ENCODE measurements around the gene SDC1. TPM values are rescaled to one million over a fixed set of nuclear protein-coding genes. Genes with fewer than 3 reads are reported as not detected.
"Not testable (repeated sequence)": the region's sequence is repeated elsewhere in the genome, so short reads cannot be mapped to it uniquely, and the experiment has no call there.

Gene SDC1, protein sequence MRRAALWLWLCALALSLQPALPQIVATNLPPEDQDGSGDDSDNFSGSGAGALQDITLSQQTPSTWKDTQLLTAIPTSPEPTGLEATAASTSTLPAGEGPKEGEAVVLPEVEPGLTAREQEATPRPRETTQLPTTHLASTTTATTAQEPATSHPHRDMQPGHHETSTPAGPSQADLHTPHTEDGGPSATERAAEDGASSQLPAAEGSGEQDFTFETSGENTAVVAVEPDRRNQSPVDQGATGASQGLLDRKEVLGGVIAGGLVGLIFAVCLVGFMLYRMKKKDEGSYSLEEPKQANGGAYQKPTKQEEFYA
- 10 to 100 TPM; 36.9 to 89.9 (median 58.3) TPM for polyA plus RNA-seq
- long read RNA-seq, donor 1: 0 reads
- long read RNA-seq, donor 2, partial matches to known transcripts: 0 of 6 reads
- long read RNA-seq, donor 2, other reads (novel, unspliced or antisense): 0 of 6 reads
- long read RNA-seq, donor 3, partial matches to known transcripts: 0 of 6 reads
- long read RNA-seq, donor 3, other reads (novel, unspliced or antisense): 0 of 6 reads
- long read RNA-seq, donor 4: 0 reads
- long read RNA-seq, donor 5, partial matches to known transcripts: 0 of 4 reads
- long read RNA-seq, donor 5, other reads (novel, unspliced or antisense): 0 of 4 reads
- long read RNA-seq, donor 6, transcript SDC1-201 (5 exons, 3,147 nt): major isoform, 9 of 72 reads
- long read RNA-seq, donor 6, partial matches to known transcripts: 59 of 72 reads
- long read RNA-seq, donor 6, other reads (novel, unspliced or antisense): 0 of 72 reads
- long read RNA-seq, donor 7: 0 reads
- long read RNA-seq, donor 8, partial matches to known transcripts: 0 of 4 reads
- long read RNA-seq, donor 8, other reads (novel, unspliced or antisense): 0 of 4 reads
- long read RNA-seq, donor 9, partial matches to known transcripts: 0 of 2 reads
- long read RNA-seq, donor 9, other reads (novel, unspliced or antisense): 0 of 2 reads
- long read RNA-seq, donor 10, partial matches to known transcripts: 8 of 15 reads
- long read RNA-seq, donor 10, other reads (novel, unspliced or antisense): 0 of 15 reads

DNA sequence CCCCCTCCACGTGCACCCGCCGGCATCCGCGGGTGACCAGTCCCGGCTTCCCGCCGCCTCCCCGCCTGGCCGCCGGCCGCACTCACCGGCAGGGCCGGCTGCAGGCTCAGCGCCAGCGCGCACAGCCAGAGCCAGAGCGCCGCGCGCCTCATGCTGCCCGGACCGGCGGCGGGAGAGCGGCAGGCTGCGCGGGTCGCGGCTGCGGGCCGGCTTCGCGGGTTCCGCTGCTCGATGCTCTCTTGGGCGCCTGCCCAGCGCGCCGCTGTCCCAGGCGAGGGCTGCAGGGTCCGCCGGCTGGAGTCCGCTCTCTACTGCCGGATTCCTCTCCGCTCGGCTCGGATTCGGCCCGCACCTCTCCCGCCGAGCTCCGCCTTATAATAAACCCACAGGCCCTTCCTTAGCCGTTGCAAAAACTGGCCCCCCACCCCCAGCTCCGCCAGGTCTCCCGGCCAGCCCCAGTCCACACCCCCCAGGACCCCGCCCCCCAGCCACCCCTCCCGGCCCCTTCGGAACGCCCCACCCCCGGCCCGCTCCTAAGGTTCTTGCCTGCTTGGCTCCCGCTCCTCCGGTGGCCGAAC, at the start of gene SDC1:
Gene SDC1 (minus strand): TSS at position 415 of the 578 bp plus-strand sequence. CDS start 263 bp downstream, at position 152.
- H3K4me3 ChIP-seq (ENCODE audit: low read depth in 1 of 3, low read length in 3 of 3): peak within 1 kb of the TSS; percentile 62 to 85 (median 65)
- H3K36me3 ChIP-seq (ENCODE audit: control insufficient read depth in 3 of 3, insufficient read depth in 2 of 3, low read depth in 1 of 3, low read length in 3 of 3): peaks cover 0 to 19% (median 0%) of the 10 kb centered on the region in 3 donors
- DNase-seq (peak; percentile 81 to 83), FAIRE-seq (no peak)
- peaks cover 0 to 37% (median 5%) of the 10 kb centered on the region in 3 donors for H3K4me1 ChIP-seq (ENCODE audit: control insufficient read depth in 3 of 3, insufficient read depth in 2 of 3, low read depth in 1 of 3, low read length in 2 of 3)
- H3K27ac ChIP-seq (ENCODE audit: low read depth in 1 of 3, low read length in 2 of 3): peak within 1 kb of the TSS; percentile 96 to 97 (median 97)
- no peaks in the 10 kb centered on the region for H3K27me3 ChIP-seq (ENCODE audit: control insufficient read depth in 3 of 3, insufficient read depth in 3 of 3, low read length in 3 of 3)
- H3K9me3 ChIP-seq (ENCODE audit: control insufficient read depth in 2 of 2, insufficient read depth in 1 of 2, low read depth in 1 of 2, low read length in 1 of 2): no peaks in the 10 kb centered on the region
- WGBS, 3 donors: 0 to 1% (median 1%) methylated on average over 27 to 65 of the region's 65 CpGs

DNA sequence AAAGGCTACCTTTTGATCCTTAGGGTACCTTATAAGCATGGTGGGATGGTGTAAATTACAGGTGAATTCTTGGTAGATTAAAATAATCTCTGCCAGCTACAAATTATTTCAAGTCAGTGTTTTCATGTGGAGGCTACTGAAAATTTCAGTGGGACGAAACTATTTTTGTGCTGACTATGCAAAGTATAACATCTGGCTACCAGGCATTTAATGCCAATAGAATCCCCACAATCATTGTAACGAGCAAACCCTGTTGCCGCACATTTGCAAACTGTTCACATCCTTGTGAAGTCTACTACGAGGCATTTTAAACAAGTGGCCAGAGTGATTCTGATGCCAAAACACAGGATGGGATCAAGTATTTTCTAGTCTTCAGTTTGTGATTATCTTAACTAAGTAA, 48.1 kb upstream of the SDC1 start:
- no peak for FAIRE-seq
- DNase-seq: no peak
- H3K9me3 ChIP-seq (ENCODE audit: control insufficient read depth in 2 of 2, insufficient read depth in 1 of 2, low read depth in 1 of 2, low read length in 1 of 2): no peaks in the 10 kb centered on the region
- no peaks in the 10 kb centered on the region for H3K4me1 ChIP-seq (ENCODE audit: control insufficient read depth in 3 of 3, insufficient read depth in 2 of 3, low read depth in 1 of 3, low read length in 2 of 3)
- H3K27me3 ChIP-seq (ENCODE audit: control insufficient read depth in 3 of 3, insufficient read depth in 3 of 3, low read length in 3 of 3): no peaks in the 10 kb centered on the region
- peaks cover 0 to 14% (median 3%) of the 10 kb centered on the region in 3 donors for H3K36me3 ChIP-seq (ENCODE audit: control insufficient read depth in 3 of 3, insufficient read depth in 2 of 3, low read depth in 1 of 3, low read length in 3 of 3)
- H3K4me3 ChIP-seq (ENCODE audit: low read depth in 1 of 3, low read length in 3 of 3): no peak overlapping the region
- H3K27ac ChIP-seq (ENCODE audit: low read depth in 1 of 3, low read length in 2 of 3): no peak overlapping the region
- WGBS, 3 donors: 89 to 96% (median 94%) methylated on average over 4 of the region's 4 CpGs

DNA sequence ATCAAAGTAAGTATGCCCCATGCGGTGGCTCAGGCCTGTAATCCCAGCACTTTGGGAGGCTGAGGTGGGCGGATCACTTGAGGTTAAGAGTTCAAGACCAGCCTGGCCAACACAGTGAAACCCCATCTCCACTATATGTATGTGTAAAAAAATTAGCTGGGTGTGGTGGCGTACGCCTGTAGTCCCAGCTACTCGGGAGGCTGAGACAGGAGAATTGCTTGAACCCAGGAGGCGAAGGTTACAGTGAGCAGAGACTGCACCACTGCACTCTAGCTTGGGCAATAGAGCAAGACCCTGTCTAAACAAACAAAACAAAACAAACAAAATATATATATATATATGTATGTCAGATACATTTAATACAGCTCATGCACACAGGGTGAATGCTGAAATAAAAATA, 43.4 kb upstream of the SDC1 start:
- peaks cover 0 to 17% (median 3%) of the 10 kb centered on the region in 3 donors for H3K36me3 ChIP-seq (ENCODE audit: control insufficient read depth in 3 of 3, insufficient read depth in 2 of 3, low read depth in 1 of 3, low read length in 3 of 3)
- H3K27me3 ChIP-seq (ENCODE audit: control insufficient read depth in 3 of 3, insufficient read depth in 3 of 3, low read length in 3 of 3); DNase-seq; H3K4me1 ChIP-seq (ENCODE audit: control insufficient read depth in 3 of 3, insufficient read depth in 2 of 3, low read depth in 1 of 3, low read length in 2 of 3); FAIRE-seq; H3K9me3 ChIP-seq (ENCODE audit: control insufficient read depth in 2 of 2, insufficient read depth in 1 of 2, low read depth in 1 of 2, low read length in 1 of 2); H3K4me3 ChIP-seq (ENCODE audit: low read depth in 1 of 3, low read length in 3 of 3); H3K27ac ChIP-seq (ENCODE audit: low read depth in 1 of 3, low read length in 2 of 3): not testable (repeated sequence)
- WGBS, 3 donors: 92 to 96% (median 92%) methylated on average over 6 of the region's 6 CpGs

DNA sequence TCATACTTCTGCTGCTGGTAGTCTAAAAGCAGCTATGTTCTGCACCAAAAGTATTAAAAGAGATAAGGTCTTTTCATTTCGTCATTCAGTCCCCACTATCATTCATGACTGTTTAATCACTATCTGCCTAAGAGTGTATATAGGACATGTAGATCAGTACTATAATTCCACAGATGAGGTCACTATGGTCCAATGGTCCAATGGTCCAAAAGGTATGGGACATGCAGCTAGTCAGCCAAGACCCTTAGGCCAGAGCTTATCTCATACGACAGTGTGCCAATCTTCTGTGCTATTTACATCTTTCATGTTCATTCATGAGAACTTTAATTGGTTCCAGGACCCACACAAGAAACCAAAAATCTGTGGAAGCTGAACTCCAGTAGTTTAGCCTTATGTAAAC, 42.6 kb upstream of the SDC1 start:
- FAIRE-seq: no peak
- WGBS, 3 donors: 57 to 90% (median 87%) methylated on average over 2 of the region's 2 CpGs
- H3K27ac ChIP-seq (ENCODE audit: low read depth in 1 of 3, low read length in 2 of 3): no peak overlapping the region

DNA sequence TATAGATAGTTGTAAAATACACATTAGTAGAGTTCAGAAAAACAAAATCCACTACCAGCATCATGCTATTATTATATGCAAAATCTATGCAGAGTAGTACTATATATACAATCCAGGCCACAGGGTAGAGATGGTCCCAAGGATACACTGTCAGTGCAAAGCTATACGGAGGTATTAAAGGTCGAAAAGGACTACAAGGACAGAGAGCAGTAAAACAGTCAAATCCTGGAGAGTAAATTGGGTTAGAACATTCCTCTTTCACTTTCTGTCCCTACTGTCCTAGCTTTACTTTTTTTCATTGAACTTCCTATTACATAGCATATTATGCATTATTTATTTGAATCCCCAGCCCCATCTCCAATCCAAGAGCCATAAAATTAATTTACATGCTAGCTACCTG, 39.7 kb upstream of the SDC1 start:
- DNase-seq: peak; percentile 41 to 47
- H3K27ac ChIP-seq (ENCODE audit: low read depth in 1 of 3, low read length in 2 of 3): no peak overlapping the region

More for the DNA sequence above, 42.6 kb upstream of the SDC1 start:
- Histone ChIP-seq H3K9me3 (ENCODE audit: control insufficient read depth in 2 of 2, insufficient read depth in 1 of 2, low read depth in 1 of 2, low read length in 1 of 2) (no peaks in the 10 kb centered on the region), H3K4me3 (ENCODE audit: low read depth in 1 of 3, low read length in 3 of 3) (no peak overlapping the region), H3K27me3 (ENCODE audit: control insufficient read depth in 3 of 3, insufficient read depth in 3 of 3, low read length in 3 of 3) (no peaks in the 10 kb centered on the region), H3K36me3 (ENCODE audit: control insufficient read depth in 3 of 3, insufficient read depth in 2 of 3, low read depth in 1 of 3, low read length in 3 of 3) (peaks cover 0 to 19% (median 0%) of the 10 kb centered on the region in 3 donors), H3K4me1 (ENCODE audit: control insufficient read depth in 3 of 3, insufficient read depth in 2 of 3, low read depth in 1 of 3, low read length in 2 of 3) (no peaks in the 10 kb centered on the region)
- DNase-seq: peak in 1 of 2 donors; percentile 66

DNA sequence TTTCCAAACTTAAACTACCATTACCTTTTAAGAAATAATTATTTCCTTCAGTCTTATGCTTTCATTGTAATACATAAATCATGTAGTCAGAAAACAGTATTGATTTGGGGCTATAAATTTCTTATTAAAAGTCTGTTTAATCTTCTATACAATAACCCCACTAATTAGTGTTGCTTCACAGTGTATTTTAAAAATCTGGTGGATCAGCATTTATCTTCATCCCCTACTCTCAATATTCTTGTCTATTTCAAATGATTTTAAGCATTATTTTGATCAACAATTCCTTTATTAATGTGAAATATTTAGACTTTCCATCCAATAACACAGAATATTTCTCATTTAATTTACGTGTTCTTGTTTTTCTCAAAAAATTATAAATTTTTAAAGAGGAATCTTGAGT, 32.5 kb upstream of the SDC1 start:
- H3K27ac ChIP-seq (ENCODE audit: low read depth in 1 of 3, low read length in 2 of 3): no peak overlapping the region
- no peaks in the 10 kb centered on the region for H3K27me3 ChIP-seq (ENCODE audit: control insufficient read depth in 3 of 3, insufficient read depth in 3 of 3, low read length in 3 of 3)
- 95 to 98% (median 96%) methylated on average over 1 of the region's 1 CpG for WGBS, 3 donors
- no peaks in the 10 kb centered on the region for H3K9me3 ChIP-seq (ENCODE audit: control insufficient read depth in 2 of 2, insufficient read depth in 1 of 2, low read depth in 1 of 2, low read length in 1 of 2)
- H3K4me1 ChIP-seq (ENCODE audit: control insufficient read depth in 3 of 3, insufficient read depth in 2 of 3, low read depth in 1 of 3, low read length in 2 of 3): no peaks in the 10 kb centered on the region
- FAIRE-seq (no peak), DNase-seq (no peak)
- H3K4me3 ChIP-seq (ENCODE audit: low read depth in 1 of 3, low read length in 3 of 3): no peak overlapping the region
- peaks cover 2 to 24% (median 7%) of the 10 kb centered on the region in 3 donors for H3K36me3 ChIP-seq (ENCODE audit: control insufficient read depth in 3 of 3, insufficient read depth in 2 of 3, low read depth in 1 of 3, low read length in 3 of 3)

More for the DNA sequence above, 39.7 kb upstream of the SDC1 start:
- H3K4me3 ChIP-seq (ENCODE audit: low read depth in 1 of 3, low read length in 3 of 3): no peak overlapping the region
- peaks cover 0 to 20% (median 0%) of the 10 kb centered on the region in 3 donors for H3K36me3 ChIP-seq (ENCODE audit: control insufficient read depth in 3 of 3, insufficient read depth in 2 of 3, low read depth in 1 of 3, low read length in 3 of 3)
- no peaks in the 10 kb centered on the region for H3K4me1 ChIP-seq (ENCODE audit: control insufficient read depth in 3 of 3, insufficient read depth in 2 of 3, low read depth in 1 of 3, low read length in 2 of 3)
- H3K27me3 ChIP-seq (ENCODE audit: control insufficient read depth in 3 of 3, insufficient read depth in 3 of 3, low read length in 3 of 3): no peaks in the 10 kb centered on the region
- no peaks in the 10 kb centered on the region for H3K9me3 ChIP-seq (ENCODE audit: control insufficient read depth in 2 of 2, insufficient read depth in 1 of 2, low read depth in 1 of 2, low read length in 1 of 2)
- FAIRE-seq: no peak
- WGBS, 3 donors: 27 to 61% (median 28%) methylated on average over 2 of the region's 2 CpGs

DNA sequence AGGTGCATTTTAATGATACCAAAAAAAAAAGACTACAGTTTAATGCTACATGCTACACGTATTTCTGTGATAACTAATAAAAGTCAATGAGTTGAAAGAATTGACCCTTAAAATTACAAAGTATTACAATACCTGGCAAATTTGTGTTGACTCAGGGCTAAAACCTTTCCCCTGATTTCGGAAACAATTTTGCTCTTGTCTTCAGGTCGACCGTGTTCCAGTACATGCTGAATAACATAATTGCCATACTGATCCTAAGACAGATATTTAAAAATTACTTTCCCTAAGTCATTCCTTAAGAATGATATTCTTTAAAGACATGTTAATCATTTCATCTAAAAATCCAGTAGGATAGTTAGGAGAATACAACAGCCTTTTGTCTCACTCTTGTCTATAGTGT, 29.8 kb upstream of the SDC1 start:
- Histone ChIP-seq H3K4me1 (ENCODE audit: control insufficient read depth in 3 of 3, insufficient read depth in 2 of 3, low read depth in 1 of 3, low read length in 2 of 3) (no peaks in the 10 kb centered on the region), H3K4me3 (ENCODE audit: low read depth in 1 of 3, low read length in 3 of 3) (no peak overlapping the region), H3K27ac (ENCODE audit: low read depth in 1 of 3, low read length in 2 of 3) (no peak overlapping the region), H3K27me3 (ENCODE audit: control insufficient read depth in 3 of 3, insufficient read depth in 3 of 3, low read length in 3 of 3) (no peaks in the 10 kb centered on the region), H3K9me3 (ENCODE audit: control insufficient read depth in 2 of 2, insufficient read depth in 1 of 2, low read depth in 1 of 2, low read length in 1 of 2) (no peaks in the 10 kb centered on the region), H3K36me3 (ENCODE audit: control insufficient read depth in 3 of 3, insufficient read depth in 2 of 3, low read depth in 1 of 3, low read length in 3 of 3) (peaks cover 4 to 19% (median 7%) of the 10 kb centered on the region in 3 donors)
- DNase-seq (no peak), FAIRE-seq (no peak)
- 89 to 99% (median 97%) methylated on average over 4 of the region's 4 CpGs for WGBS, 3 donors

DNA sequence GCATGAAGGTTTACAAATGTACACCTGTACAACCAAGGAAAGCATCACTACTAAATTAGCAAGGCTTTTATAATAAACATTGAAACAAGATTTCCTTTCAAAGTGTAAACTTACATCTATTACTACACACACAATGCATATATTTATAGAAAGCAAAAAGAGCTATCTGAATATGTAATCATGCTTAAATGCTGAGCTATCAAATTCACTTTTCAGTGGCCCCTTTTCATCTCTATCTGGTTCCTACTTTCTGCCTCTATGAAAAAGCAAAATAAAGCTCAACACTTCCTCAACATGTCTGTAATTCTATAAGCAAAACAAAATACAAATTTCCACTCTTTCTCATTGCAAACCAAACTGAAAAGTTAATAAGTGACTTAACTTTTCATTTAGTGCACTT, 25.5 kb upstream of the SDC1 start:
- DNase-seq (no peak), FAIRE-seq (no peak)
- Histone ChIP-seq H3K36me3 (ENCODE audit: control insufficient read depth in 3 of 3, insufficient read depth in 2 of 3, low read depth in 1 of 3, low read length in 3 of 3) (peaks cover 7 to 30% (median 8%) of the 10 kb centered on the region in 3 donors), H3K27me3 (ENCODE audit: control insufficient read depth in 3 of 3, insufficient read depth in 3 of 3, low read length in 3 of 3) (no peaks in the 10 kb centered on the region), H3K27ac (ENCODE audit: low read depth in 1 of 3, low read length in 2 of 3) (no peak overlapping the region), H3K4me3 (ENCODE audit: low read depth in 1 of 3, low read length in 3 of 3) (no peak overlapping the region), H3K4me1 (ENCODE audit: control insufficient read depth in 3 of 3, insufficient read depth in 2 of 3, low read depth in 1 of 3, low read length in 2 of 3) (no peaks in the 10 kb centered on the region), H3K9me3 (ENCODE audit: control insufficient read depth in 2 of 2, insufficient read depth in 1 of 2, low read depth in 1 of 2, low read length in 1 of 2) (no peaks in the 10 kb centered on the region)
